ENCODE results near the gene CIPC.

CIPC gene

DNA sequence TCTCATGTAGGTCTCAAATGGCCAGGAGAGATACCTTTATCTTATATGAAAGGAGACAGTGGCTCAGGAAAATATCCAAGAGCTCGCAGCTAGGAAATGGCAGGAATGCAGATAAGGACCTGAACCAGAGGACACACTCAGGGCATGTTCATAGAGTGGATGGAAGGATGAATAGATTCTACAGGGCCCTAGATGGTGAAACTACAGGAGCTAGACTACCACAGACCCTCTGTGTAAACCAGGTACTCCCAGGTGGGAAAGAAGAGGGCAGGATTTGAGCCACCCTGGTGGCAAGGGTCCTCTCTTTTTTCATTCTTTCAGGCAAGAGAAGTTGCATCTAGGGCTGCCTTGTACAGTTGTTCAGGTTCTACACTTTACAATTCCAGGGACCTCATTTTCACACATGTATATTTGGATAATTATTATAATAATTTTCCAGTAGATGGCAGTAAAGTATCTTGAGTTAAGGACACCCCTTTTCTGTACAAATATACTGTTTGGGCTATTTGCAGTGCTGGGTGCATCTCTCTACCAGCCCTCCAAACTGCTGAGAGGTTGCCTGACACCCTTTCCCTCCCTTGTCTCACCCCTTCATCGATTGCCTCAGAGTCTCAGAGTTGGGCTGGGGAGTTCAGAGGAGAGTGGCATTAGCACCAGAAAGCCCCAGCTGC, 54.0 kb downstream of the CIPC start:
- DNase-seq (ENCODE audit: low read depth, low spot score): no peak
- no peak overlapping the region for H3K9ac ChIP-seq (ENCODE audit: insufficient read length)
- no peak overlapping the region for H3K4me3 ChIP-seq
- TF ChIP-seq FOXP2 (optimal IDR thresholded peaks at IDR 0.05; ENCODE audit: control extremely low read depth, extremely low read length, insufficient read depth) (no peak), POLR2AphosphoS5 (IDR thresholded peaks at IDR 0.05; ENCODE audit: borderline replicate concordance, low read depth, low read length) (no peak), EZH2 (IDR thresholded peaks at IDR 0.05) (no peak)
- H3K27ac ChIP-seq: no peak overlapping the region
- no peaks in the 10 kb centered on the region for H3K9me3 ChIP-seq (ENCODE audit: low read depth, low read length)
- H3K36me3 ChIP-seq (ENCODE audit: insufficient read depth, low read length): no peaks in the 10 kb centered on the region

DNA sequence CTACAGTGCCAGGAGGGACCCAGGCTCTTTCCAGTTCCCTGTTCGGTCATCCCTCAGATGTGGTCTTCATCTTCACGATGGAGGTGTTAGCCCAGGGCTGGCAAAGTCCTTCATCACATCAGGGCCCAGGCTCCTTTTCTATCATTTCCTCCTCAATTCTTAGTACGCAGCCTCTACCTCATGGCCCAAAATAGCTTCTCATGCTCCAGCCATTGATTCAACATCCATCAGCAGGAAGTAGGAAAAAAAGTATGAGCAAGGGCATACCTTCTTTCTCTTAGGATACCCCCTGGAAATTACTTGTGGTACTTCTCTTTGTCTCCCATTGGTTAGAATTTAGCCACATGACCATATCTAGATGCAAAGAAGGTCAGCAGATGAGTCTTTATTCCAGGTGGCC, 55.7 kb downstream of the CIPC start:
- no peak for DNase-seq (ENCODE audit: low read depth, low spot score)
- Histone ChIP-seq H3K4me3 (no peak overlapping the region), H3K9me3 (ENCODE audit: low read depth, low read length) (no peaks in the 10 kb centered on the region), H3K36me3 (ENCODE audit: insufficient read depth, low read length) (no peaks in the 10 kb centered on the region), H3K9ac (ENCODE audit: insufficient read length) (no peak overlapping the region), H3K27ac (no peak overlapping the region)
- no peak for TF ChIP-seq EZH2 (IDR thresholded peaks at IDR 0.05)
- TF ChIP-seq FOXP2 (optimal IDR thresholded peaks at IDR 0.05; ENCODE audit: control extremely low read depth, extremely low read length, insufficient read depth): no peak
- TF ChIP-seq POLR2AphosphoS5 (IDR thresholded peaks at IDR 0.05; ENCODE audit: borderline replicate concordance, low read depth, low read length): no peak

DNA sequence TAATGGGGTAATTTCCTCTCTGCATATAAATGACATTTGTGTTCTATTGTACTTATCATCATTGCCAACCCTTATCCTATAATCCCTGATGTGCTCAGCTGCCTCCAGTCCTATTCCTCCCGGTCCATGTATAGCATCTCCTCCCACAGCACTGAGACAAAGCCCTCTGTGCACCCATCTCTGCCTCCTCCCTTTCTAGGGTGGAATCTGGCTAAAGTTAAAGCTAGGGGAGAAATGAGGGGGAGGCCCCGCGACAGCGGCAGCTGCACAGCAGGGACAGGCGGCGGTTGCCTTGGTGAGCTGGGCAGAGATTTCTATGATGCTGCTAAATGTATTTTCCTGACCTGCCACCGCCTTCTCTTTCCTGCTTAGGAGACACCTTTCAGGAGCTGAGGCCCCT, 56.4 kb downstream of the CIPC start:
- no peak for DNase-seq (ENCODE audit: low read depth, low spot score)
- Histone ChIP-seq H3K27ac (no peak overlapping the region), H3K36me3 (ENCODE audit: insufficient read depth, low read length) (no peaks in the 10 kb centered on the region), H3K4me3 (no peak overlapping the region), H3K9ac (ENCODE audit: insufficient read length) (no peak overlapping the region), H3K9me3 (ENCODE audit: low read depth, low read length) (no peaks in the 10 kb centered on the region)
- TF ChIP-seq EZH2 (IDR thresholded peaks at IDR 0.05) (no peak), FOXP2 (optimal IDR thresholded peaks at IDR 0.05; ENCODE audit: control extremely low read depth, extremely low read length, insufficient read depth) (no peak), POLR2AphosphoS5 (IDR thresholded peaks at IDR 0.05; ENCODE audit: borderline replicate concordance, low read depth, low read length) (no peak)

DNA sequence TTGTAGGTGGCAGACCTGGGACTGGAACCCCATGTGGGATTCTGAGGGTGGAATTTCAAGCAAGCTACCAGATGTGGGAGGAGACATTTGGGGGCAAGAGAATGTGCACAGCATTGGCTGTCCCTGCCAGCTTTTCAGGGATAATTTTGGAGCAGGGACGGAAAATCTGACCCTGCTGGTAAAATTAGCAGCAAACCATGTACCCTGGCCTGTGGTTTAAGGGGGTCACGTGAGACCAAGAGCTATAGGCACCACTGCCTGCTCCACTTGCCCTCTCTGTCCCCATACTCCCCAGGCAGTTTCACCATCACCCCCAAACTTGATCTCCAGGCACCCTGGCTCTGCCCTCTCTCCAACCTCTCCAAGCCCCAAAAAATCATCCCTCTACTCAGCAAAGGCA, 57.0 kb downstream of the CIPC start:
- TF ChIP-seq FOXP2 (optimal IDR thresholded peaks at IDR 0.05; ENCODE audit: control extremely low read depth, extremely low read length, insufficient read depth) (no peak), EZH2 (IDR thresholded peaks at IDR 0.05) (no peak), POLR2AphosphoS5 (IDR thresholded peaks at IDR 0.05; ENCODE audit: borderline replicate concordance, low read depth, low read length) (no peak)
- no peak overlapping the region for H3K4me3 ChIP-seq
- H3K9ac ChIP-seq (ENCODE audit: insufficient read length): no peak overlapping the region
- no peak for DNase-seq (ENCODE audit: low read depth, low spot score)
- H3K36me3 ChIP-seq (ENCODE audit: insufficient read depth, low read length): no peaks in the 10 kb centered on the region
- H3K9me3 ChIP-seq (ENCODE audit: low read depth, low read length): no peaks in the 10 kb centered on the region
- H3K27ac ChIP-seq: no peak overlapping the region

DNA sequence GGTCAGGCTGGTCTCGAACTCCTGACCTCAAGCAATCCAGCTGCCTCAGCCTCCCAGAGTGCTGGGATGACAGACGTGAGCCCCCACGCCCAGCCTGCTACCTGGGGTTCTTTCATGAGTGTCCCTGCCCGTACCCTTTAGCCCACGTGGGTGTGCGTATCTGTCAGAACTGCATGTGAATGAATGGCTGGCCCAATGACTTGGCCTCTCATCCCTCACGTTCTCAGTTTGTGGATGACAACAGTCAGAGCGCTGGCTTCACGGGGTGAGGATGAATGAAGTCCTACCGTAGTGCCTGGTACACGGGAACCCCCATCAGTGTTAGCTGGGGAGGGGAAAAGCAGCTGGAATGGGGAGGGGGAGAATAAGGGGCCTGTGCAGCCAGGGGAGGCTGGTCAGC, 59.7 kb downstream of the CIPC start:
- Histone ChIP-seq H3K9me3 (ENCODE audit: low read depth, low read length) (no peaks in the 10 kb centered on the region), H3K36me3 (ENCODE audit: insufficient read depth, low read length) (no peaks in the 10 kb centered on the region), H3K4me3 (no peak overlapping the region), H3K27ac (no peak overlapping the region), H3K9ac (ENCODE audit: insufficient read length) (no peak overlapping the region)
- TF ChIP-seq FOXP2 (optimal IDR thresholded peaks at IDR 0.05; ENCODE audit: control extremely low read depth, extremely low read length, insufficient read depth) (no peak), POLR2AphosphoS5 (IDR thresholded peaks at IDR 0.05; ENCODE audit: borderline replicate concordance, low read depth, low read length) (no peak), EZH2 (IDR thresholded peaks at IDR 0.05) (no peak)
- DNase-seq (ENCODE audit: low read depth, low spot score): no peak

DNA sequence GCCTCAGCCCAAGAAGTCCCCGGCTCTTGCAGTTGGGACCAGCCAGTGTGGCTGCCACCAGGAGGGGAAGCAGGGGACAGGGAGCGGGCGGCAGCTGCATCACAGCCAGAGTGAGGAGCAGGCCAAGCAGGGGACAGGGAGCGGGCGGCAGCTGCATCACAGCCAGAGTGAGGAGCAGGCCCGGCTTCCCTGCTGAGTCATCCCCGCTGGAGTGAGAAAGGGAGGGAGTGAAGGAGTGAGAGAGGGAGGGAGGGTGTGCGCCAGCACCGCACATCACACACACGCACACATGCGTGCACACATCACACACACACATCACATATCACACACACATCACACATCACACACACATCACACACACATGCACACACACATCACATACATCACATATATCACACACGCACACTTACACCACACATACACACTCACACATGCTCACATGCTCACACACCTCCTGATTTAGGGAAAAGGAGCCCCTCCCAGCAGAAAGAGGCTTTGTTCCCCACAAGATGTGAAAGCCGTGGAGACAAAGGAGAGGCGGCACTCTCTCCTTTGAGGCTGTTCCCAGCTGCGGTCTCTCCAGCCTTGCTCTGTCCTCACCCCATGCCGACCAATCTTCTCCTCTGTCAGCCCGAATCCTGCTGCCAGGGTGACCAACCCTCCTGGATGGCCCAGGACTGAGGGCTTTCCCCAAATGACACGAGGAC, 60.3 kb downstream of the CIPC start:
- H3K36me3 ChIP-seq (ENCODE audit: insufficient read depth, low read length): no peaks in the 10 kb centered on the region
- H3K4me3 ChIP-seq: no peak overlapping the region
- H3K9ac ChIP-seq (ENCODE audit: insufficient read length): no peak overlapping the region
- DNase-seq (ENCODE audit: low read depth, low spot score): no peak
- TF ChIP-seq EZH2 (IDR thresholded peaks at IDR 0.05) (no peak), POLR2AphosphoS5 (IDR thresholded peaks at IDR 0.05; ENCODE audit: borderline replicate concordance, low read depth, low read length) (no peak), FOXP2 (optimal IDR thresholded peaks at IDR 0.05; ENCODE audit: control extremely low read depth, extremely low read length, insufficient read depth) (no peak)
- H3K27ac ChIP-seq: no peak overlapping the region
- H3K9me3 ChIP-seq (ENCODE audit: low read depth, low read length): no peaks in the 10 kb centered on the region

DNA sequence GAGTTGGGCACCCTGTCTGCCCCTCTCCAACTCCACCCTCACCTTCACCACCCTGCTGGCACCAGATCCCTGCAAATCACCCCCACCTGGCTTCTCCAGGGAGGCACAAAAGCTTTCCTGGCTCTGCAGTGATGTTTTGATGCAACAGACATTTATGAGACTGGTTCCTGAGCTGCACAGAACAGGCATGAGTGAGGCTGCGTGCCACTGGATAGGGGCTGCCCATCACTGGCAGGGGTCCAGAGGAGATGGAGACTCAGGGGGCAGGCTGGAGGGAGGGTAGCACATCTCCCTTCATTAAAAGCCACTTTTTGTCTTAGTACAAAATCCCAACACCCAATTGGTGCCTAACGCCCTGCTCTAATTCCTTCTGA, 60.8 kb downstream of the CIPC start:
- H3K9ac ChIP-seq (ENCODE audit: insufficient read length): no peak overlapping the region
- TF ChIP-seq POLR2AphosphoS5 (IDR thresholded peaks at IDR 0.05; ENCODE audit: borderline replicate concordance, low read depth, low read length) (no peak), EZH2 (IDR thresholded peaks at IDR 0.05) (no peak), FOXP2 (optimal IDR thresholded peaks at IDR 0.05; ENCODE audit: control extremely low read depth, extremely low read length, insufficient read depth) (no peak)
- H3K9me3 ChIP-seq (ENCODE audit: low read depth, low read length): no peaks in the 10 kb centered on the region
- no peak overlapping the region for H3K4me3 ChIP-seq
- DNase-seq (ENCODE audit: low read depth, low spot score): no peak
- no peaks in the 10 kb centered on the region for H3K36me3 ChIP-seq (ENCODE audit: insufficient read depth, low read length)
- H3K27ac ChIP-seq: no peak overlapping the region

DNA sequence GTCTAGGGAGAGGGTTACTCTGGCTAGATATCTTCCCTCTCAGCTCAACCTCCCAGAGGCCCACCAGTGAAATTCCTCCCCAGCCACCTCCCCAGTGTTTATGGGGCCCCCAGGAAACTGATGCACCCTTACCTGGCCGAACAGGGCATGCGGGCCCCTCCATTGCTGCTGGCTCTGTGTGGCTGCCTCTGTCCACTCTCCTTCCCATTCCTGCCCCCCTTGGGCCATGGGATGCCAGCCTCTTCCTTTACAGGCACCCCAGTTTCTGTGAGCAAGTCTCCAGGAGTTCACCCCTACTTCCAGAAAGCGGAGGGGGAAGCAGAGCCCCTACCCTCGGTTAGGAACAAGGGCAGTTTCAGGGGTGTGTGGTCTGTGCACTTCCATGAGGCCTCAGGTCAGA, 63.0 kb downstream of the CIPC start:
- H3K27ac ChIP-seq: no peak overlapping the region
- TF ChIP-seq FOXP2 (optimal IDR thresholded peaks at IDR 0.05; ENCODE audit: control extremely low read depth, extremely low read length, insufficient read depth): no peak
- no peak for TF ChIP-seq EZH2 (IDR thresholded peaks at IDR 0.05)
- TF ChIP-seq POLR2AphosphoS5 (IDR thresholded peaks at IDR 0.05; ENCODE audit: borderline replicate concordance, low read depth, low read length): no peak
- no peak for DNase-seq (ENCODE audit: low read depth, low spot score)
- no peak overlapping the region for H3K4me3 ChIP-seq
- H3K9ac ChIP-seq (ENCODE audit: insufficient read length): no peak overlapping the region
- H3K36me3 ChIP-seq (ENCODE audit: insufficient read depth, low read length): no peaks in the 10 kb centered on the region
- no peaks in the 10 kb centered on the region for H3K9me3 ChIP-seq (ENCODE audit: low read depth, low read length)
